Activated CD4-positive, alpha-beta memory T cell treated with anti-CD3 and anti-CD28 coated beads for 36 hours (primary cell): ENCODE results near the gene RAB3IL1. TPM values are rescaled to one million over a fixed set of nuclear protein-coding genes. Genes with fewer than 3 reads are reported as not detected.
A peak's percentile ranks its signal among the peaks of the same experiment; 100 is the strongest.

Experiments
- CTCF ChIA-PET: fragments of 350-600 bp; sonication (Branson Sonifier 250); formaldehyde crosslinking; loops from one replicate; lab custom pipeline; 2021; ENCODE audit warnings: antibody characterized with exemption, inconsistent platforms; lab: Charles Lee
- POLR2A ChIA-PET: fragments of 350-600 bp; sonication (Branson Sonifier 250); formaldehyde crosslinking; loops from one replicate; lab custom pipeline; 2021; ENCODE audit warnings: antibody characterized with exemption; lab: Charles Lee
- DNase-seq: peaks from one replicate; pipeline ENCODE4 v3.0.0-alpha.2; 2020
- H3K27ac Mint-ChIP-seq: one replicate; pipeline ENCODE4 v1.8.0; 2021; ENCODE audit warnings: mixed read lengths
- H3K27me3 Mint-ChIP-seq: one replicate; pipeline ENCODE4 v1.8.0; 2021; ENCODE audit warnings: mixed read lengths
- H3K36me3 Mint-ChIP-seq: one replicate; pipeline ENCODE4 v1.8.0; 2021; ENCODE audit warnings: mixed read lengths
- H3K4me1 Mint-ChIP-seq: one replicate; pipeline ENCODE4 v1.8.0; 2021; ENCODE audit warnings: low read depth, mixed read lengths
- H3K4me3 Mint-ChIP-seq: one replicate; pipeline ENCODE4 v1.8.0; 2021; ENCODE audit warnings: mild to moderate bottlenecking, mixed read lengths
- H3K9me3 Mint-ChIP-seq: one replicate; pipeline ENCODE4 v1.8.0; 2021; ENCODE audit warnings: mixed read lengths
- intact Hi-C: fragments of 100-400 bp; cut with micrococcal nuclease; formaldehyde crosslinking; loops from one replicate; pipeline ENCODE4 v1.15.1; 2023
- total RNA-seq, 2 experiments: library from RNA; stranded (reverse); gene quantifications; one replicate each; pipeline ENCODE4 v1.2.3, GENCODE V29; 2021

The RAB3IL1 gene
- total RNA-seq, 2 experiments from 2014 or later, result 0.10 to 0.21 TPM

- no peak for DNase-seq
- intact Hi-C loops, result no loop called here
- ChIA-PET POLR2A (no interaction called here), CTCF (interaction anchor here (0.6 to 2.9 kb wide), 6 partner anchors 10 to 226 kb away, joined by 3 to 15 read pairs (median 5); no protein-coding TSS in a partner anchor)
- Mint-ChIP-seq H3K27ac (no peak overlapping the region), H3K4me3 (no peak overlapping the region), H3K27me3 (no peaks in the 10 kb centered on the region), H3K36me3 (no peaks in the 10 kb centered on the region), H3K9me3 (no peaks in the 10 kb centered on the region), H3K4me1 (no peaks in the 10 kb centered on the region)
Measured at GRCh38 chr11:61881397-61881796, 36.0 kb downstream of the RAB3IL1 start.

GRCh38 chr11:61880454-61880853 lies 36.9 kb downstream of the RAB3IL1 start:
- no peak overlapping the region for H3K4me3 Mint-ChIP-seq
- ChIA-PET POLR2A (no interaction called here), CTCF (interaction anchor here (1.2 to 2.8 kb wide), 4 partner anchors 10 to 227 kb away, joined by 4 to 15 read pairs (median 6); no protein-coding TSS in a partner anchor)
- H3K36me3 Mint-ChIP-seq, result no peaks in the 10 kb centered on the region
- H3K27ac Mint-ChIP-seq, result no peak overlapping the region
- no peaks in the 10 kb centered on the region for H3K9me3 Mint-ChIP-seq
- no peaks in the 10 kb centered on the region for H3K27me3 Mint-ChIP-seq
- no peaks in the 10 kb centered on the region for H3K4me1 Mint-ChIP-seq
- DNase-seq, result no peak
- intact Hi-C loops, result no loop called here

- no peak for DNase-seq
- Mint-ChIP-seq H3K9me3 (no peaks in the 10 kb centered on the region), H3K27me3 (no peaks in the 10 kb centered on the region), H3K4me1 (no peaks in the 10 kb centered on the region), H3K4me3 (no peak overlapping the region), H3K27ac (no peak overlapping the region), H3K36me3 (no peaks in the 10 kb centered on the region)
- ChIA-PET POLR2A (no interaction called here), CTCF (interaction anchor here (1.1 to 2.8 kb wide), 4 partner anchors 9 to 228 kb away, joined by 3 to 15 read pairs (median 5); no protein-coding TSS in a partner anchor)
- intact Hi-C loops, result no loop called here
Measured at GRCh38 chr11:61880031-61880430, 37.3 kb downstream of the RAB3IL1 start.

- H3K4me3 Mint-ChIP-seq, result no peak overlapping the region
- no peak for DNase-seq
- ChIA-PET CTCF (interaction anchor here (1.1 to 1.6 kb wide), 5 partner anchors 8 to 69 kb away, joined by 3 to 6 read pairs (median 3); no protein-coding TSS in a partner anchor), POLR2A (no interaction called here)
- H3K27ac Mint-ChIP-seq, result no peak overlapping the region
- no peaks in the 10 kb centered on the region for H3K4me1 Mint-ChIP-seq
- intact Hi-C loops, result no loop called here
- no peaks in the 10 kb centered on the region for H3K9me3 Mint-ChIP-seq
- no peaks in the 10 kb centered on the region for H3K36me3 Mint-ChIP-seq
- no peaks in the 10 kb centered on the region for H3K27me3 Mint-ChIP-seq
Measured at GRCh38 chr11:61879152-61879551, 38.2 kb downstream of the RAB3IL1 start.

GRCh38 chr11:61875698-61876097 lies 41.7 kb downstream of the RAB3IL1 start:
- Mint-ChIP-seq H3K27ac (no peak overlapping the region), H3K4me1 (peaks cover 2% of the 10 kb centered on the region), H3K9me3 (no peaks in the 10 kb centered on the region), H3K36me3 (no peaks in the 10 kb centered on the region), H3K4me3 (no peak overlapping the region), H3K27me3 (peaks cover 2% of the 10 kb centered on the region)
- no peak for DNase-seq
- ChIA-PET POLR2A (no interaction called here), CTCF (interaction anchor here (0.7 to 6.7 kb wide), 2 partner anchors 83 to 233 kb away, joined by 3 to 51 read pairs; partner anchors contain the start of genes FEN1 and TMEM258)
- intact Hi-C loops, result no loop called here

GRCh38 chr11:61874853-61875252 lies 42.5 kb downstream of the RAB3IL1 start:
- Mint-ChIP-seq H3K4me1 (peaks cover 2% of the 10 kb centered on the region), H3K27me3 (peaks cover 2% of the 10 kb centered on the region), H3K9me3 (no peaks in the 10 kb centered on the region), H3K36me3 (no peaks in the 10 kb centered on the region), H3K27ac (no peak overlapping the region), H3K4me3 (no peak overlapping the region)
- ChIA-PET POLR2A (interaction anchor here (0.6 kb wide), 1 partner anchor 187 kb away, joined by 3 read pairs; no protein-coding TSS in a partner anchor), CTCF (interaction anchor here (0.7 to 6.7 kb wide), 2 partner anchors 82 to 234 kb away, joined by 3 to 51 read pairs; partner anchors contain the start of genes FEN1 and TMEM258)
- no peak for DNase-seq
- intact Hi-C loops, result no loop called here

GRCh38 chr11:61874377-61874809 lies 43.0 kb downstream of the RAB3IL1 start:
- no peaks in the 10 kb centered on the region for H3K9me3 Mint-ChIP-seq
- POLR2A ChIA-PET, result interaction anchor here (0.6 kb wide), 1 partner anchor 187 kb away, joined by 3 read pairs; no protein-coding TSS in a partner anchor
- H3K27ac Mint-ChIP-seq, result no peak overlapping the region
- H3K4me3 Mint-ChIP-seq, result no peak overlapping the region
- intact Hi-C loops, result no loop called here
- CTCF ChIA-PET, result interaction anchor here (1.3 to 6.7 kb wide), 3 partner anchors 24 to 234 kb away, joined by 3 to 51 read pairs (median 7); no protein-coding TSS in a partner anchor
- peaks cover 2% of the 10 kb centered on the region for H3K4me1 Mint-ChIP-seq
- no peaks in the 10 kb centered on the region for H3K36me3 Mint-ChIP-seq
- H3K27me3 Mint-ChIP-seq, result peaks cover 2% of the 10 kb centered on the region
- DNase-seq, result no peak

GRCh38 chr11:61873588-61874376 lies 43.6 kb downstream of the RAB3IL1 start:
- DNase-seq, result no peak
- Mint-ChIP-seq H3K4me3 (no peak overlapping the region), H3K27ac (no peak overlapping the region), H3K36me3 (no peaks in the 10 kb centered on the region), H3K4me1 (peaks cover 2% of the 10 kb centered on the region), H3K9me3 (no peaks in the 10 kb centered on the region), H3K27me3 (peaks cover 2% of the 10 kb centered on the region)
- CTCF ChIA-PET, result interaction anchor here (1.3 to 6.7 kb wide), 3 partner anchors 25 to 235 kb away, joined by 3 to 51 read pairs (median 7); no protein-coding TSS in a partner anchor
- intact Hi-C loops, result no loop called here
- POLR2A ChIA-PET, result no interaction called here

- no peak for DNase-seq
- H3K27me3 Mint-ChIP-seq, result peaks cover 2% of the 10 kb centered on the region
- no peaks in the 10 kb centered on the region for H3K9me3 Mint-ChIP-seq
- peaks cover 2% of the 10 kb centered on the region for H3K4me1 Mint-ChIP-seq
- no peak overlapping the region for H3K4me3 Mint-ChIP-seq
- ChIA-PET POLR2A (no interaction called here), CTCF (interaction anchor here (1.3 to 6.7 kb wide), 3 partner anchors 26 to 235 kb away, joined by 3 to 51 read pairs (median 7); no protein-coding TSS in a partner anchor)
- H3K36me3 Mint-ChIP-seq, result no peaks in the 10 kb centered on the region
- H3K27ac Mint-ChIP-seq, result no peak overlapping the region
- intact Hi-C loops, result no loop called here
Measured at GRCh38 chr11:61872935-61873565, 44.3 kb downstream of the RAB3IL1 start.

- H3K4me3 Mint-ChIP-seq, result no peak overlapping the region
- no peak overlapping the region for H3K27ac Mint-ChIP-seq
- H3K36me3 Mint-ChIP-seq, result no peaks in the 10 kb centered on the region
- H3K4me1 Mint-ChIP-seq, result peaks cover 2% of the 10 kb centered on the region
- POLR2A ChIA-PET, result interaction anchor here (0.9 kb wide), 1 partner anchor 58 kb away, joined by 3 read pairs; no protein-coding TSS in a partner anchor
- CTCF ChIA-PET, result interaction anchor here (0.6 to 6.7 kb wide), 17 partner anchors 9 to 440 kb away, joined by 3 to 51 read pairs (median 4); partner anchors contain the start of genes BEST1 and FADS2
- H3K27me3 Mint-ChIP-seq, result peaks cover 2% of the 10 kb centered on the region
- no peaks in the 10 kb centered on the region for H3K9me3 Mint-ChIP-seq
- DNase-seq, result peak; percentile 80
- intact Hi-C loops, result loop anchor here (1.0 to 2.0 kb wide), 3 partner anchors 76 to 237 kb away; no protein-coding TSS in a partner anchor
Measured at GRCh38 chr11:61871158-61871597, 46.2 kb downstream of the RAB3IL1 start.

GRCh38 chr11:61870541-61871031 lies 46.8 kb downstream of the RAB3IL1 start:
- Mint-ChIP-seq H3K27ac (no peak overlapping the region), H3K4me1 (peaks cover 2% of the 10 kb centered on the region), H3K9me3 (no peaks in the 10 kb centered on the region), H3K36me3 (no peaks in the 10 kb centered on the region), H3K4me3 (no peak overlapping the region), H3K27me3 (peaks cover 2% of the 10 kb centered on the region)
- DNase-seq, result no peak
- ChIA-PET CTCF (interaction anchor here (0.6 to 6.7 kb wide), 21 partner anchors 9 to 470 kb away, joined by 3 to 51 read pairs (median 4); partner anchors contain the start of genes BEST1, FADS2 and FADS3), POLR2A (interaction anchor here (0.9 kb wide), 1 partner anchor 58 kb away, joined by 3 read pairs; no protein-coding TSS in a partner anchor)
- intact Hi-C loops, result loop anchor here (1.0 to 2.0 kb wide), 3 partner anchors 76 to 238 kb away; no protein-coding TSS in a partner anchor
